Activated effector memory CD4-positive, alpha-beta T cell treated with anti-CD3 and anti-CD28 coated beads, Interleukin-2, amount 50 U/mL, for 16 hours (primary cell): Measurements from ENCODE around the gene UFC1.
A peak's percentile ranks its signal among the peaks of the same experiment; 100 is the strongest.
"Not testable (repeated sequence)": the region's sequence is repeated elsewhere in the genome, so short reads cannot be mapped to it uniquely, and the experiment has no call there.

Experiments
- DNase-seq: peaks from one replicate; pipeline ENCODE4 v3.0.0-alpha.2; 2020

UFC1 gene

GRCh38 chr1:161153682-161154337, at the start of gene UFC1:
TSS of gene UFC1 (plus strand) at chr1:161153978. CDS start at chr1:161153998, 20 bp downstream.
- peak; percentile 92 for DNase-seq

GRCh38 chr1:161106431-161106830, 47.3 kb upstream of the UFC1 start:
- DNase-seq = no peak

GRCh38 chr1:161111117-161111516, 42.7 kb upstream of the UFC1 start:
- DNase-seq = no peak

- DNase-seq = no peak
Measured at GRCh38 chr1:161111527-161111926, 42.3 kb upstream of the UFC1 start.

GRCh38 chr1:161113915-161114314, 39.9 kb upstream of the UFC1 start:
- DNase-seq = no peak

- DNase-seq = no peak
Measured at GRCh38 chr1:161114556-161114955, 39.2 kb upstream of the UFC1 start.

- no peak for DNase-seq
Measured at GRCh38 chr1:161115132-161115711, 38.6 kb upstream of the UFC1 start.

GRCh38 chr1:161115961-161116360, 37.8 kb upstream of the UFC1 start:
- DNase-seq = not testable (repeated sequence)

GRCh38 chr1:161117759-161118581, 35.8 kb upstream of the UFC1 start, which contains the start of the genes NIT1 and PFDN2:
TSS of gene NIT1 (plus strand) at chr1:161118105. CDS start at chr1:161118177, 72 bp downstream.
TSS of gene PFDN2 (minus strand) at chr1:161118037. CDS start at chr1:161118026, 11 bp downstream.
- DNase-seq = peak; percentile 95

GRCh38 chr1:161119092-161119903, 34.5 kb upstream of the UFC1 start:
- peak; percentile 88 for DNase-seq

- DNase-seq = no peak
Measured at GRCh38 chr1:161121042-161121650, 32.6 kb upstream of the UFC1 start.

GRCh38 chr1:161121834-161122233, 31.9 kb upstream of the UFC1 start:
- no peak for DNase-seq

- DNase-seq = no peak
Measured at GRCh38 chr1:161122967-161123366, 30.8 kb upstream of the UFC1 start.

GRCh38 chr1:161127649-161128048, 26.1 kb upstream of the UFC1 start:
- DNase-seq = no peak

- DNase-seq = no peak
Measured at GRCh38 chr1:161128591-161129420, 25.0 kb upstream of the UFC1 start.

GRCh38 chr1:161130266-161130665, 23.5 kb upstream of the UFC1 start:
- DNase-seq = no peak

- no peak for DNase-seq
Measured at GRCh38 chr1:161131523-161132409, 22.0 kb upstream of the UFC1 start.

- DNase-seq = peak; percentile 97
Measured at GRCh38 chr1:161132410-161133219, 21.2 kb upstream of the UFC1 start, which contains the start of gene DEDD. TSS of gene DEDD (minus strand) at chr1:161132667. CDS start at chr1:161124462, 8,205 bp downstream.

- no peak for DNase-seq
Measured at GRCh38 chr1:161133220-161133740, 20.5 kb upstream of the UFC1 start.
